Mesenchymal stem cell (in vitro differentiated cells and primary cell): ENCODE data around the gene LIMK1.

Experiments used
- DNase-seq: peaks from one replicate; pipeline ENCODE4 v3.0.0-alpha.2; 2013
- H2AFZ ChIP-seq: one replicate; pipeline ENCODE4 v1.6.1; 2013; ENCODE audit warnings: low read depth, mild to moderate bottlenecking, control low read depth, inconsistent platforms, low read length, moderate library complexity
- H2AK5ac ChIP-seq: 2 replicates; pipeline ENCODE4 v1.6.1; 2013; ENCODE audit warnings: low read length, moderate library complexity, mild to moderate bottlenecking, inconsistent platforms; ENCODE audit not compliant: severe bottlenecking
- H2BK120ac ChIP-seq: one replicate; pipeline ENCODE4 v1.6.1; 2013; ENCODE audit warnings: low read depth, mild to moderate bottlenecking, inconsistent platforms, low read length, moderate library complexity
- H2BK12ac ChIP-seq, 2 experiments: one replicate each; pipeline ENCODE4 v1.6.1; 2013; ENCODE audit warnings: inconsistent platforms in 2 of 2, low read length in 2 of 2, mild to moderate bottlenecking in 2 of 2, moderate library complexity in 2 of 2, control low read depth in 1 of 2
- H2BK15ac ChIP-seq: one replicate; pipeline ENCODE4 v1.6.1; 2013; ENCODE audit warnings: mild to moderate bottlenecking, low read depth, inconsistent platforms; ENCODE audit not compliant: poor library complexity, severe bottlenecking
- H2BK5ac ChIP-seq: 2 replicates; pipeline ENCODE4 v1.6.1; 2013; ENCODE audit warnings: low read depth, mild to moderate bottlenecking, low read length, control low read depth, inconsistent platforms; ENCODE audit not compliant: poor library complexity, severe bottlenecking
- H3K14ac ChIP-seq, 2 experiments: one replicate each; pipeline ENCODE4 v1.6.1; 2013; ENCODE audit warnings: inconsistent platforms in 2 of 2, low read length in 2 of 2, control low read depth in 1 of 2, mild to moderate bottlenecking in 1 of 2, moderate library complexity in 1 of 2
- H3K18ac ChIP-seq, 2 experiments: one replicate each; pipeline ENCODE4 v1.6.1; 2013; ENCODE audit warnings: inconsistent platforms in 2 of 2, low read length in 2 of 2, control low read depth in 1 of 2, low read depth in 1 of 2, mild to moderate bottlenecking in 1 of 2
- H3K23ac ChIP-seq, 2 experiments: one replicate each; pipeline ENCODE4 v1.6.1; 2013; ENCODE audit warnings: inconsistent platforms in 2 of 2, low read length in 2 of 2, mild to moderate bottlenecking in 2 of 2, moderate library complexity in 2 of 2, control low read depth in 1 of 2
- H3K27ac ChIP-seq: 2 replicates; pipeline ENCODE4 v1.5.1; 2013; ENCODE audit warnings: mild to moderate bottlenecking, moderate library complexity, low read length, control low read depth, inconsistent platforms; ENCODE audit not compliant: poor library complexity, severe bottlenecking
- H3K27me3 ChIP-seq, 2 experiments: 2 replicates each; pipeline versions ENCODE4 v1.6.1 to v1.7.0; 2013; ENCODE audit warnings: low read length in 2 of 2, mild to moderate bottlenecking in 2 of 2, moderate library complexity in 2 of 2, control low read depth in 1 of 2, inconsistent platforms in 1 of 2; ENCODE audit not compliant: control insufficient read depth in 1 of 2, insufficient read depth in 1 of 2
- H3K36me3 ChIP-seq, 2 experiments: 2 replicates each; pipeline versions ENCODE4 v1.6.1 to v1.7.0; 2013; ENCODE audit warnings: low read length in 2 of 2, control low read depth in 1 of 2, inconsistent platforms in 1 of 2, low read depth in 1 of 2, mild to moderate bottlenecking in 1 of 2; ENCODE audit not compliant: insufficient read depth in 2 of 2, control insufficient read depth in 1 of 2
- H3K4ac ChIP-seq, 2 experiments: one replicate each; pipeline ENCODE4 v1.6.1; 2013; ENCODE audit warnings: inconsistent platforms in 2 of 2, low read length in 2 of 2, mild to moderate bottlenecking in 2 of 2, moderate library complexity in 2 of 2, control low read depth in 1 of 2, low read depth in 1 of 2
- H3K4me1 ChIP-seq: 2 replicates; pipeline ENCODE4 v1.6.1; 2013; ENCODE audit warnings: low read depth, low read length, control low read depth; ENCODE audit not compliant: control insufficient read depth, insufficient read depth
- H3K4me2 ChIP-seq: 2 replicates; pipeline ENCODE4 v1.6.1; 2013; ENCODE audit warnings: low read length, mild to moderate bottlenecking, inconsistent platforms; ENCODE audit not compliant: poor library complexity, severe bottlenecking
- H3K4me3 ChIP-seq, 2 experiments: 2 replicates each; pipeline versions ENCODE4 v1.5.1 to v1.7.0; 2013; ENCODE audit warnings: low read length in 2 of 2, mild to moderate bottlenecking in 2 of 2, control low read depth in 1 of 2, low read depth in 1 of 2; ENCODE audit not compliant: insufficient read depth in 1 of 2
- H3K79me1 ChIP-seq: replicated peaks from 2 replicates; pipeline ENCODE4 v1.6.1; 2013; ENCODE audit warnings: mild to moderate bottlenecking, control low read depth, low read length, inconsistent platforms; ENCODE audit not compliant: poor library complexity, severe bottlenecking
- H3K9ac ChIP-seq: 2 replicates; pipeline ENCODE4 v1.7.0; 2013; ENCODE audit warnings: mild to moderate bottlenecking, low read length, moderate library complexity
- H3K9me3 ChIP-seq: 2 replicates; pipeline ENCODE4 v1.7.0; 2013; ENCODE audit warnings: mild to moderate bottlenecking, low read length; ENCODE audit not compliant: control insufficient read depth
- H4K8ac ChIP-seq: one replicate; pipeline ENCODE4 v1.6.1; 2013; ENCODE audit warnings: inconsistent platforms, mild to moderate bottlenecking, low read length, moderate library complexity
- H4K91ac ChIP-seq: one replicate; pipeline ENCODE4 v1.6.1; 2013; ENCODE audit warnings: mild to moderate bottlenecking, low read length, inconsistent platforms
- WGBS: methylation state at CpG from one replicate; pipeline ENCODE4 v1.1.7; 2013; ENCODE audit warnings: mixed read lengths; 5-methylcytosine and 5-hydroxymethylcytosine counted together

LIMK1 gene

GRCh38 chr7:74149603-74150002 is 66.0 kb downstream of the LIMK1 start:
- Histone ChIP-seq H2AFZ (no peak overlapping the region), H4K91ac (no peak overlapping the region), H2BK15ac (no peak overlapping the region), H2AK5ac (no peak overlapping the region), H3K14ac (no peak overlapping the region), H4K8ac (no peak overlapping the region), H3K23ac (no peak overlapping the region), H3K27ac (no peak overlapping the region), H2BK120ac (no peak overlapping the region), H3K18ac (no peak overlapping the region), H2BK12ac (no peak overlapping the region), H3K9ac (peak overlapping the region; percentile 45), H3K9me3 (peaks cover 5% of the 10 kb centered on the region), H3K36me3 (no peaks in the 10 kb centered on the region), H3K27me3 (no peaks in the 10 kb centered on the region), H3K4me1 (peaks cover 3% of the 10 kb centered on the region), H3K4me2 (no peak overlapping the region), H3K79me1 (no peaks in the 10 kb centered on the region), H3K4ac (no peak overlapping the region), H3K4me3 (no peak overlapping the region), H2BK5ac (no peak overlapping the region)
- WGBS, result 100% methylated on average over 1 of the region's 1 CpG
- no peak for DNase-seq

GRCh38 chr7:74153736-74154135 is 70.1 kb downstream of the LIMK1 start:
- Histone ChIP-seq H3K14ac (no peak overlapping the region), H4K91ac (no peak overlapping the region), H3K4me3 (no peak overlapping the region), H3K9me3 (no peaks in the 10 kb centered on the region), H3K9ac (no peak overlapping the region), H2BK12ac (no peak overlapping the region), H3K4me2 (no peak overlapping the region), H3K27me3 (no peaks in the 10 kb centered on the region), H2BK120ac (no peak overlapping the region), H3K36me3 (no peaks in the 10 kb centered on the region), H3K4ac (no peak overlapping the region), H3K23ac (no peak overlapping the region), H3K79me1 (no peaks in the 10 kb centered on the region), H3K27ac (no peak overlapping the region), H3K4me1 (peaks cover 1% of the 10 kb centered on the region), H3K18ac (no peak overlapping the region), H2AK5ac (no peak overlapping the region), H2BK15ac (no peak overlapping the region), H2AFZ (no peak overlapping the region), H2BK5ac (no peak overlapping the region), H4K8ac (no peak overlapping the region)
- no peak for DNase-seq
- 90% methylated on average over 7 of the region's 9 CpGs for WGBS

GRCh38 chr7:74155810-74156395 is 72.3 kb downstream of the LIMK1 start:
- no peak overlapping the region for H2AFZ ChIP-seq
- no peaks in the 10 kb centered on the region for H3K79me1 ChIP-seq
- H2BK5ac ChIP-seq, result no peak overlapping the region
- no peak overlapping the region for H2AK5ac ChIP-seq
- H3K23ac ChIP-seq, result no peak overlapping the region
- H3K4me1 ChIP-seq, result no peaks in the 10 kb centered on the region
- DNase-seq, result no peak
- H4K91ac ChIP-seq, result no peak overlapping the region
- no peaks in the 10 kb centered on the region for H3K9me3 ChIP-seq
- H3K27me3 ChIP-seq, result no peaks in the 10 kb centered on the region
- H3K4ac ChIP-seq, result no peak overlapping the region
- H3K9ac ChIP-seq, result no peak overlapping the region
- H2BK120ac ChIP-seq, result no peak overlapping the region
- no peak overlapping the region for H2BK12ac ChIP-seq
- H3K27ac ChIP-seq, result no peak overlapping the region
- H3K14ac ChIP-seq, result no peak overlapping the region
- no peak overlapping the region for H3K4me2 ChIP-seq
- no peak overlapping the region for H2BK15ac ChIP-seq
- WGBS, result 91% methylated on average over 7 of the region's 9 CpGs
- no peak overlapping the region for H4K8ac ChIP-seq
- H3K36me3 ChIP-seq, result no peaks in the 10 kb centered on the region
- H3K18ac ChIP-seq, result no peak overlapping the region
- no peak overlapping the region for H3K4me3 ChIP-seq

- no peak overlapping the region for H2BK120ac ChIP-seq
- no peak overlapping the region for H3K18ac ChIP-seq
- no peaks in the 10 kb centered on the region for H3K27me3 ChIP-seq
- no peaks in the 10 kb centered on the region for H3K9me3 ChIP-seq
- no peak overlapping the region for H3K14ac ChIP-seq
- H2AFZ ChIP-seq, result no peak overlapping the region
- no peak overlapping the region for H3K9ac ChIP-seq
- H2BK12ac ChIP-seq, result no peak overlapping the region
- no peak overlapping the region for H3K23ac ChIP-seq
- H3K27ac ChIP-seq, result no peak overlapping the region
- DNase-seq, result no peak
- H2AK5ac ChIP-seq, result no peak overlapping the region
- H3K36me3 ChIP-seq, result no peaks in the 10 kb centered on the region
- no peak overlapping the region for H3K4ac ChIP-seq
- H4K91ac ChIP-seq, result no peak overlapping the region
- no peak overlapping the region for H2BK5ac ChIP-seq
- no peak overlapping the region for H2BK15ac ChIP-seq
- no peak overlapping the region for H3K4me3 ChIP-seq
- no peaks in the 10 kb centered on the region for H3K79me1 ChIP-seq
- WGBS, result over 99% methylated on average over 6 of the region's 9 CpGs
- no peaks in the 10 kb centered on the region for H3K4me1 ChIP-seq
- no peak overlapping the region for H4K8ac ChIP-seq
- H3K4me2 ChIP-seq, result no peak overlapping the region
Observed at GRCh38 chr7:74157605-74158004, 74.0 kb downstream of the LIMK1 start.
